T-helper 2 cell treated with Interferon-gamma antibody and Interleukin-4, amounts not matched to agents 100 ng/mL and 5 ng/mL, for 36 hours (primary cell): Measurements from ENCODE around the gene COL8A2. TPM values are rescaled to one million over a fixed set of nuclear protein-coding genes. Genes with fewer than 3 reads are reported as not detected.

Experiments used
- intact Hi-C: fragments of 100-400 bp; cut with micrococcal nuclease; formaldehyde crosslinking; loops from one replicate; pipeline ENCODE4 v1.15.1; 2023
- total RNA-seq: library from RNA; stranded (reverse); gene quantifications from 2 replicates; pipeline ENCODE4 v1.2.3, GENCODE V29; 2022

The COL8A2 gene
- total RNA-seq, 1 donor from 2014 or later: not detected

GRCh38 chr1:36092798-36093185 lies 32.2 kb downstream of the COL8A2 start:
- intact Hi-C loops: no loop called here

- intact Hi-C loops: no loop called here
Measured at GRCh38 chr1:36092166-36092797, 32.7 kb downstream of the COL8A2 start.

- intact Hi-C loops: no loop called here
Measured at GRCh38 chr1:36091698-36092097, 33.3 kb downstream of the COL8A2 start.

GRCh38 chr1:36091141-36091540 lies 33.9 kb downstream of the COL8A2 start:
- intact Hi-C loops: no loop called here

- intact Hi-C loops: loop anchor here (1.0 kb wide), 1 partner anchor 158 kb away; the partner anchor contains the start of gene AGO3
Measured at GRCh38 chr1:36089393-36090121, 35.5 kb downstream of the COL8A2 start.

GRCh38 chr1:36088577-36089392 lies 36.2 kb downstream of the COL8A2 start, which contains the start of gene ADPRS:
TSS of gene ADPRS (plus strand) at chr1:36088892. CDS start at chr1:36088905, 13 bp downstream.
- intact Hi-C loops: loop anchor here (1.0 kb wide), 5 partner anchors 61 to 309 kb away; partner anchors contain the start of genes AGO1, AGO3, LSM10 and THRAP3

- intact Hi-C loops: loop anchor here (1.0 kb wide), 4 partner anchors 61 to 309 kb away; partner anchors contain the start of genes AGO1, LSM10, THRAP3 and TRAPPC3
Measured at GRCh38 chr1:36088265-36088576, 36.8 kb downstream of the COL8A2 start.

GRCh38 chr1:36087233-36088123 lies 37.5 kb downstream of the COL8A2 start:
- intact Hi-C loops: loop anchor here (1.0 kb wide), 4 partner anchors 62 to 310 kb away; partner anchors contain the start of genes AGO1, LSM10, THRAP3 and TRAPPC3

- intact Hi-C loops: no loop called here
Measured at GRCh38 chr1:36086529-36087232, 38.3 kb downstream of the COL8A2 start.

- intact Hi-C loops: no loop called here
Measured at GRCh38 chr1:36085686-36086526, 39.1 kb downstream of the COL8A2 start.

GRCh38 chr1:36085126-36085525 lies 39.9 kb downstream of the COL8A2 start:
- intact Hi-C loops: no loop called here

GRCh38 chr1:36084497-36085115 lies 40.4 kb downstream of the COL8A2 start:
- intact Hi-C loops: no loop called here

- intact Hi-C loops: no loop called here
Measured at GRCh38 chr1:36083635-36084496, 41.2 kb downstream of the COL8A2 start, which contains the start of gene TEKT2. TSS of gene TEKT2 (plus strand) at chr1:36084094. CDS start at chr1:36084922, 828 bp downstream.

- intact Hi-C loops: no loop called here
Measured at GRCh38 chr1:36083219-36083618, 41.8 kb downstream of the COL8A2 start.

GRCh38 chr1:36081926-36082485 lies 43.0 kb downstream of the COL8A2 start:
- intact Hi-C loops: no loop called here

GRCh38 chr1:36080801-36081200 lies 44.2 kb downstream of the COL8A2 start:
- intact Hi-C loops: no loop called here

- intact Hi-C loops: no loop called here
Measured at GRCh38 chr1:36080236-36080635, 44.8 kb downstream of the COL8A2 start.
